HepG2 (cell line): ENCODE measurements around the gene GFOD1. TPM values are rescaled to one million over a fixed set of nuclear protein-coding genes. Genes with fewer than 3 reads are reported as not detected.

ENCODE experiments used
- GPBP1L1 ChIP-seq: sonication (generic); formaldehyde crosslinking; IDR thresholded peaks from 2 replicates; pipeline ENCODE4 v1.5.0; 2020; ENCODE audit warnings: mild to moderate bottlenecking, missing genetic modification reagents
- MEIS2 ChIP-seq: sonication (generic); formaldehyde crosslinking; IDR thresholded peaks from 2 replicates; pipeline ENCODE4 v1.9.0; 2021; ENCODE audit warnings: mild to moderate bottlenecking, missing genetic modification reagents
- NCOR1 ChIP-seq: fragments of 200-600 bp; sonication (generic); IDR thresholded peaks from 2 replicates; pipeline ENCODE4 v1.7.0; 2017; ENCODE audit warnings: antibody characterized with exemption, low read length, borderline replicate concordance
- ONECUT2 ChIP-seq: sonication (generic); formaldehyde crosslinking; IDR thresholded peaks from 2 replicates; pipeline ENCODE4 v1.4.0; 2020; ENCODE audit warnings: missing genetic modification reagents
- RBM39 ChIP-seq: fragments of 200-400 bp; formaldehyde crosslinking; IDR thresholded peaks from one replicate; pipeline ENCODE4 v1.6.1; 2018; ENCODE audit warnings: antibody characterized with exemption, mild to moderate bottlenecking, low read depth, low read length; ENCODE audit not compliant: poor library complexity, severe bottlenecking
- RELA ChIP-seq: sonication (generic); formaldehyde crosslinking; IDR thresholded peaks from 2 replicates; pipeline ENCODE4 v1.4.0; 2020; ENCODE audit warnings: missing genetic modification reagents
- SALL2 ChIP-seq: sonication (generic); formaldehyde crosslinking; IDR thresholded peaks from 2 replicates; pipeline ENCODE4 v1.8.1; 2023; ENCODE audit warnings: mild to moderate bottlenecking, missing genetic modification reagents, inconsistent platforms
- TRAFD1 ChIP-seq: sonication (generic); formaldehyde crosslinking; IDR thresholded peaks from 2 replicates; pipeline ENCODE4 v1.5.1; 2020; ENCODE audit warnings: missing genetic modification reagents, mild to moderate bottlenecking, borderline replicate concordance
- ZBTB14 ChIP-seq: sonication (generic); formaldehyde crosslinking; IDR thresholded peaks from 2 replicates; pipeline ENCODE4 v1.4.0; 2020; ENCODE audit warnings: missing genetic modification reagents
- ZIK1 ChIP-seq: sonication (generic); formaldehyde crosslinking; IDR thresholded peaks from 2 replicates; pipeline ENCODE4 v1.5.0; 2020; ENCODE audit warnings: mild to moderate bottlenecking, low read depth, missing genetic modification reagents, borderline replicate concordance
- ZNF12 ChIP-seq: sonication (generic); formaldehyde crosslinking; IDR thresholded peaks from 2 replicates; pipeline ENCODE4 v1.5.0; 2020; ENCODE audit warnings: missing genetic modification reagents
- ZNF142 ChIP-seq: sonication (generic); formaldehyde crosslinking; IDR thresholded peaks from 2 replicates; pipeline ENCODE4 v1.4.0; 2020; ENCODE audit warnings: missing genetic modification reagents
- ZNF292 ChIP-seq: sonication (generic); formaldehyde crosslinking; IDR thresholded peaks from 2 replicates; pipeline ENCODE4 v1.8.1; 2022; ENCODE audit warnings: mild to moderate bottlenecking, low read depth, missing genetic modification reagents, borderline replicate concordance
- ZNF3 ChIP-seq: IDR thresholded peaks from 2 replicates; pipeline ENCODE4 v1.7.0; 2017; ENCODE audit warnings: inconsistent platforms
- ZNF501 ChIP-seq: sonication (generic); formaldehyde crosslinking; IDR thresholded peaks from 2 replicates; pipeline ENCODE4 v1.5.1; 2020; ENCODE audit warnings: mild to moderate bottlenecking, moderate library complexity, missing genetic modification reagents
- ZNF549 ChIP-seq: sonication (generic); formaldehyde crosslinking; IDR thresholded peaks from 2 replicates; pipeline ENCODE4 v1.5.0; 2020; ENCODE audit warnings: missing genetic modification reagents
- ZNF567 ChIP-seq: sonication (generic); formaldehyde crosslinking; IDR thresholded peaks from 2 replicates; pipeline ENCODE4 v1.8.1; 2023; ENCODE audit warnings: mild to moderate bottlenecking, missing genetic modification reagents, borderline replicate concordance
- ZNF577 ChIP-seq: sonication (generic); formaldehyde crosslinking; IDR thresholded peaks from 2 replicates; pipeline ENCODE4 v1.4.0; 2020; ENCODE audit warnings: mild to moderate bottlenecking, low read depth, missing genetic modification reagents, borderline replicate concordance
- ZNF780A ChIP-seq: sonication (generic); formaldehyde crosslinking; IDR thresholded peaks from 2 replicates; pipeline ENCODE4 v1.8.0; 2022; ENCODE audit warnings: mild to moderate bottlenecking, missing genetic modification reagents, moderate library complexity
- polyA plus RNA-seq, 8 experiments: library from polyadenylated mRNA; depleted of rRNA in 3 of 8; stranded (reverse) in 7 of 8; unstranded in 1 of 8; fragments of >200 nt; fragmentation: Illumina TruSeq in 4 of 8; extraction: Trizol in 4 of 8; gene quantifications; 2 replicates each; pipeline versions ENCODE4 v1.2.1 to v1.2.3, GENCODE V29; 2011 to 2016; ENCODE audit warnings: low read depth in 4 of 8, missing spikeins in 1 of 8, mixed read lengths in 1 of 8; ENCODE audit not compliant: insufficient read depth in 1 of 8
- total RNA-seq, 5 experiments: library from RNA; depleted of rRNA; stranded (reverse); fragments of >200 nt; fragmentation: Illumina TruSeq; extraction: Trizol; gene quantifications; 2 replicates each; pipeline ENCODE4 v1.2.3, GENCODE V29; 2016; ENCODE audit warnings: low read depth in 1 of 5

The GFOD1 gene
- total and polyA plus RNA-seq, 2 of the 13 experiments (the other 11 are each of a cell fraction or from before 2014, with no cell fraction given), result 1.9 to 6.4 TPM

- no peak for TF ChIP-seq MEIS2 (CRISPR knock-in tag)
- TF ChIP-seq RBM39, result peak; percentile 85
- no peak for TF ChIP-seq SALL2 (CRISPR knock-in tag)
- TF ChIP-seq ZNF292 (CRISPR knock-in tag), result no peak
- no peak for TF ChIP-seq GPBP1L1 (CRISPR knock-in tag)
- TF ChIP-seq ONECUT2 (CRISPR knock-in tag), result no peak
- TF ChIP-seq ZNF549 (CRISPR knock-in tag), result no peak
- TF ChIP-seq ZIK1 (CRISPR knock-in tag), result no peak
- no peak for TF ChIP-seq NCOR1
- TF ChIP-seq RELA (CRISPR knock-in tag), result no peak
- TF ChIP-seq ZBTB14, result no peak; the same call in none of the 2 replicates
- TF ChIP-seq TRAFD1 (CRISPR knock-in tag), result no peak
- TF ChIP-seq ZNF780A, result peak; percentile 24; the same call in 1 of the 2 replicates
- TF ChIP-seq ZNF567 (CRISPR knock-in tag), result no peak
- TF ChIP-seq ZNF3, result no peak
- no peak for TF ChIP-seq ZNF577
- TF ChIP-seq ZNF501, result no peak
- TF ChIP-seq ZNF12 (CRISPR knock-in tag), result no peak
- TF ChIP-seq ZNF142 (CRISPR knock-in tag), result peak; percentile 7; the same call in 1 of the 2 replicates
These were observed at the start of gene GFOD1 (continued) for GRCh38 chr6:13487122-13488014.
